Activated CD8-positive, alpha-beta T cell treated with anti-CD3 and anti-CD28 coated beads, Interleukin-2, amount 10 ng/mL, durations not matched to agents 7 days and 5 days (primary cell): ENCODE results near the gene C2CD4A. TPM values are rescaled to one million over a fixed set of nuclear protein-coding genes. Genes with fewer than 3 reads are reported as not detected.

Source experiments
- ATAC-seq: fragments of 150-1000 bp; cut with Tn5 transposase; one replicate; pipeline ENCODE4 v1.10.0; 2021; ENCODE audit warnings: moderate library complexity
- CTCF ChIA-PET: fragments of 350-600 bp; sonication (Branson Sonifier 250); formaldehyde crosslinking; loops from one replicate; lab custom pipeline; 2021; ENCODE audit warnings: antibody characterized with exemption; lab: Charles Lee
- POLR2A ChIA-PET: fragments of 350-600 bp; sonication (Branson Sonifier 250); formaldehyde crosslinking; loops from one replicate; lab custom pipeline; 2021; ENCODE audit warnings: antibody characterized with exemption; lab: Charles Lee
- DNase-seq: peaks from one replicate; pipeline ENCODE4 v3.0.0-alpha.2; 2020
- H3K27ac Mint-ChIP-seq: one replicate; pipeline ENCODE4 v1.8.0; 2021; ENCODE audit warnings: mild to moderate bottlenecking, mixed read lengths
- H3K27me3 Mint-ChIP-seq: one replicate; pipeline ENCODE4 v1.8.0; 2021; ENCODE audit warnings: low read depth, mixed read lengths
- H3K36me3 Mint-ChIP-seq: one replicate; pipeline ENCODE4 v1.8.0; 2021; ENCODE audit warnings: low read depth, mixed read lengths
- H3K4me1 Mint-ChIP-seq: one replicate; pipeline ENCODE4 v1.8.0; 2021; ENCODE audit warnings: low read depth, mixed read lengths
- H3K4me3 Mint-ChIP-seq: one replicate; pipeline ENCODE4 v1.8.0; 2021; ENCODE audit warnings: mild to moderate bottlenecking, mixed read lengths
- H3K9me3 Mint-ChIP-seq: one replicate; pipeline ENCODE4 v1.8.0; 2022; ENCODE audit warnings: mixed read lengths; ENCODE audit not compliant: insufficient read depth
- total RNA-seq, 2 experiments: library from RNA; stranded (reverse); gene quantifications; one replicate each; pipeline ENCODE4 v1.2.3, GENCODE V29; 2021

The C2CD4A gene
- total RNA-seq, 2 experiments from 2014 or later, result not detected

GRCh38 chr15:62104846-62105245, 38.1 kb downstream of the C2CD4A start:
- no peak overlapping the region for H3K27ac Mint-ChIP-seq
- H3K9me3 Mint-ChIP-seq, result no peaks in the 10 kb centered on the region
- no peak overlapping the region for H3K4me3 Mint-ChIP-seq
- peaks cover 8% of the 10 kb centered on the region for H3K27me3 Mint-ChIP-seq
- no peak for ATAC-seq
- H3K4me1 Mint-ChIP-seq, result no peaks in the 10 kb centered on the region
- ChIA-PET CTCF (no interaction called here), POLR2A (no interaction called here)
- DNase-seq, result no peak
- no peaks in the 10 kb centered on the region for H3K36me3 Mint-ChIP-seq

GRCh38 chr15:62105266-62105665, 38.5 kb downstream of the C2CD4A start:
- no peaks in the 10 kb centered on the region for H3K4me1 Mint-ChIP-seq
- peaks cover 8% of the 10 kb centered on the region for H3K27me3 Mint-ChIP-seq
- H3K27ac Mint-ChIP-seq, result no peak overlapping the region
- ChIA-PET POLR2A (no interaction called here), CTCF (no interaction called here)
- H3K4me3 Mint-ChIP-seq, result no peak overlapping the region
- DNase-seq (no peak), ATAC-seq (no peak)
- H3K36me3 Mint-ChIP-seq, result no peaks in the 10 kb centered on the region
- H3K9me3 Mint-ChIP-seq, result no peaks in the 10 kb centered on the region

GRCh38 chr15:62106096-62106495, 39.3 kb downstream of the C2CD4A start:
- no peak for ATAC-seq
- H3K27ac Mint-ChIP-seq, result no peak overlapping the region
- CTCF ChIA-PET, result no interaction called here
- no peaks in the 10 kb centered on the region for H3K9me3 Mint-ChIP-seq
- no peaks in the 10 kb centered on the region for H3K4me1 Mint-ChIP-seq
- no peak overlapping the region for H3K4me3 Mint-ChIP-seq
- H3K27me3 Mint-ChIP-seq, result peaks cover 8% of the 10 kb centered on the region
- H3K36me3 Mint-ChIP-seq, result no peaks in the 10 kb centered on the region
- POLR2A ChIA-PET, result no interaction called here
- no peak for DNase-seq

DNA sequence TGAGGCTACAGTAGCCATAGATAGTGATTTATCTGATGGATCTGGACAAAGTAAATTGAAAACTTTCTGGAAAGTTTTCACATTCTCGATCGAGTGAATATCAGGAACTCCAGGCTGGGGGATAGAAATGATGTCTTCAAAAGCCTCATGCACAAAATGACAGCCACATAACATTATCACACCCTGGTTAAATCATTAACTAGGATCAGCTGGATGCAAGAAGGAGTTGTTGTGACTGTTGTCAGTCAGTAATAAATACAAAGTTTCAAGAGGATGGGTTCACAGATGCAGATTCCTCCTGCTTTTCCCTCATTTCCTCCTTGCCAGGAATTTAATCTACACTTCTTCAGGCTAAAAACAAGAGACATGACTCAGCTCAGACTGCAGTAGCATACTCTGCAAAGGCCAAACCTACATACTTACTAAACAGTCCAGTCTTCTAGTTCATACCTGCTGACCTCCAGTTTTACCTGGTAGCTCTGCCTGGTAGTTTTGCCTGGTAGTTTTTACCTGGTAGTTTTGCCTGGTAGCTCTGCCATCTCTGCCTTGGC, 40.9 kb downstream of the C2CD4A start:
- Mint-ChIP-seq H3K27me3 (peaks cover 5% of the 10 kb centered on the region), H3K4me1 (no peaks in the 10 kb centered on the region), H3K27ac (no peak overlapping the region), H3K4me3 (no peak overlapping the region), H3K36me3 (no peaks in the 10 kb centered on the region), H3K9me3 (no peaks in the 10 kb centered on the region)
- DNase-seq, result no peak
- ChIA-PET POLR2A (no interaction called here), CTCF (interaction anchor here (1.2 kb wide), 1 partner anchor 8 kb away, joined by 3 read pairs; no protein-coding TSS in a partner anchor)
- no peak for ATAC-seq

- no peak overlapping the region for H3K27ac Mint-ChIP-seq
- ChIA-PET POLR2A (no interaction called here), CTCF (no interaction called here)
- H3K27me3 Mint-ChIP-seq, result peaks cover 9% of the 10 kb centered on the region
- no peaks in the 10 kb centered on the region for H3K4me1 Mint-ChIP-seq
- ATAC-seq (no peak), DNase-seq (no peak)
- no peaks in the 10 kb centered on the region for H3K9me3 Mint-ChIP-seq
- no peak overlapping the region for H3K4me3 Mint-ChIP-seq
- no peaks in the 10 kb centered on the region for H3K36me3 Mint-ChIP-seq
Observed at GRCh38 chr15:62108411-62108810, 41.6 kb downstream of the C2CD4A start.

DNA sequence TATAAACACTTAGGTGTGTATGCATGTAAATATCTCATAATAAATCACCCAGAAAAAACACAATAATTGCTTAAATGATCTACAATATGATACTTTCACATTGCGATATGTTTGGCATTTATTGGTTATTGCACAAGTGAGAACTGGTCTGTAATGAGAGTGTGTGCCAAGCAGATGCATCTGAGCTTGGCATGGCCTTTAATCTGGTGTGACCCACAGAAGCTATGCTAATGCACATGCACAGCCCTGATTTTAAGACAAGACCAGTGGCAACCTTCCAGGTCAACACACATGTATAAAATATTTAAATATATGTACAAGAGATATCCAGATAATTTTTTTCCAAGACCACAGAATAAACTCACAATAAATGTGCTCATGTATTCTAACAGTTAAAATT, 42.7 kb downstream of the C2CD4A start:
- Mint-ChIP-seq H3K9me3 (no peaks in the 10 kb centered on the region), H3K27me3 (peaks cover 9% of the 10 kb centered on the region), H3K4me3 (no peak overlapping the region), H3K36me3 (no peaks in the 10 kb centered on the region), H3K27ac (no peak overlapping the region), H3K4me1 (no peaks in the 10 kb centered on the region)
- ChIA-PET CTCF (no interaction called here), POLR2A (no interaction called here)
- ATAC-seq (no peak), DNase-seq (no peak)

- POLR2A ChIA-PET, result no interaction called here
- Mint-ChIP-seq H3K4me1 (no peaks in the 10 kb centered on the region), H3K9me3 (no peaks in the 10 kb centered on the region), H3K27ac (no peak overlapping the region), H3K27me3 (peaks cover 9% of the 10 kb centered on the region), H3K4me3 (no peak overlapping the region), H3K36me3 (no peaks in the 10 kb centered on the region)
- DNase-seq (no peak), ATAC-seq (no peak)
- CTCF ChIA-PET, result no interaction called here
Observed at GRCh38 chr15:62109982-62110851, 43.4 kb downstream of the C2CD4A start.

- POLR2A ChIA-PET, result no interaction called here
- DNase-seq (no peak), ATAC-seq (no peak)
- Mint-ChIP-seq H3K27me3 (peaks cover 9% of the 10 kb centered on the region), H3K4me1 (no peaks in the 10 kb centered on the region), H3K4me3 (no peak overlapping the region), H3K27ac (no peak overlapping the region), H3K36me3 (no peaks in the 10 kb centered on the region), H3K9me3 (no peaks in the 10 kb centered on the region)
- CTCF ChIA-PET, result interaction anchor here (1.0 kb wide), 2 partner anchors 12 to 14 kb away, joined by 3 read pairs; no protein-coding TSS in a partner anchor
Observed at GRCh38 chr15:62112081-62112480, 45.3 kb downstream of the C2CD4A start.

GRCh38 chr15:62112616-62113593, 46.1 kb downstream of the C2CD4A start:
- CTCF ChIA-PET, result interaction anchor here (1.0 kb wide), 2 partner anchors 12 to 13 kb away, joined by 3 read pairs; no protein-coding TSS in a partner anchor
- no peak for ATAC-seq
- no peak overlapping the region for H3K27ac Mint-ChIP-seq

GRCh38 chr15:62115847-62116246, 49.1 kb downstream of the C2CD4A start:
- DNase-seq, result no peak
- ChIA-PET CTCF (interaction anchor here (0.7 kb wide), 1 partner anchor 9 kb away, joined by 3 read pairs; no protein-coding TSS in a partner anchor), POLR2A (no interaction called here)
- no peak overlapping the region for H3K4me3 Mint-ChIP-seq
- no peaks in the 10 kb centered on the region for H3K36me3 Mint-ChIP-seq
- no peaks in the 10 kb centered on the region for H3K9me3 Mint-ChIP-seq
- H3K27me3 Mint-ChIP-seq, result peaks cover 4% of the 10 kb centered on the region
- H3K27ac Mint-ChIP-seq, result no peak overlapping the region
- no peak for ATAC-seq
- peaks cover 19% of the 10 kb centered on the region for H3K4me1 Mint-ChIP-seq

More at GRCh38 chr15:62112616-62113593, 46.1 kb downstream of the C2CD4A start:
- no peak overlapping the region for H3K4me3 Mint-ChIP-seq
- no peaks in the 10 kb centered on the region for H3K36me3 Mint-ChIP-seq
- H3K9me3 Mint-ChIP-seq, result no peaks in the 10 kb centered on the region
- H3K27me3 Mint-ChIP-seq, result peaks cover 5% of the 10 kb centered on the region
- DNase-seq, result no peak
- H3K4me1 Mint-ChIP-seq, result no peaks in the 10 kb centered on the region
- POLR2A ChIA-PET, result no interaction called here

- Mint-ChIP-seq H3K27me3 (no peaks in the 10 kb centered on the region), H3K27ac (no peak overlapping the region), H3K4me1 (peaks cover 26% of the 10 kb centered on the region), H3K9me3 (no peaks in the 10 kb centered on the region), H3K36me3 (no peaks in the 10 kb centered on the region), H3K4me3 (no peak overlapping the region)
- DNase-seq (no peak), ATAC-seq (no peak)
- CTCF ChIA-PET, result interaction anchor here (0.8 to 1.8 kb wide), 3 partner anchors 24 to 135 kb away, joined by 3 to 4 read pairs (median 4); no protein-coding TSS in a partner anchor
- POLR2A ChIA-PET, result no interaction called here
Observed at GRCh38 chr15:62118520-62119226, 51.9 kb downstream of the C2CD4A start.
